Mucosa of descending colon (tissue), 3 donors: ENCODE results near the gene SETD4. TPM values are rescaled to one million over a fixed set of nuclear protein-coding genes. Genes with fewer than 3 reads are reported as not detected.

Experiments
- ATAC-seq: fragments of 200-7000 bp; cut with Tn5 transposase; one replicate; pipeline ENCODE4 v1.9.1; 2020; ENCODE audit warnings: mild to moderate bottlenecking, moderate library complexity
- DNase-seq, 3 donors: peaks; one replicate each; pipeline ENCODE4 v3.0.0-alpha.2; 2020
- H3K36me3 ChIP-seq: fragments of 200-600 bp; one replicate; pipeline ENCODE4 v1.8.0; 2021; ENCODE audit warnings: low read depth, mild to moderate bottlenecking
- H3K4me1 ChIP-seq: fragments of 200-600 bp; one replicate; pipeline ENCODE4 v1.8.0; 2021; ENCODE audit warnings: low read depth, mild to moderate bottlenecking
- H3K4me3 ChIP-seq: fragments of 200-600 bp; one replicate; pipeline ENCODE4 v1.8.0; 2021; ENCODE audit warnings: mild to moderate bottlenecking
- H3K9me3 ChIP-seq: fragments of 200-600 bp; one replicate; pipeline ENCODE4 v1.8.0; 2021; ENCODE audit warnings: mild to moderate bottlenecking
- intact Hi-C, 2 donors: fragments of 100-400 bp; cut with DNase I in 1 of 2; cut with micrococcal nuclease in 1 of 2; formaldehyde crosslinking; loops; one replicate each; pipeline versions ENCODE4 v1.11.0 to v1.11.1; 2022; cut with DNase I, micrococcal nuclease
- total RNA-seq, 3 donors: library from RNA; stranded (reverse); fragmentation: NEBNext Ultra II Directional in 2 of 3; extraction: Animal tissue kit (Norgen Biotek cat#: 25700) in 2 of 3; gene quantifications; one replicate each; pipeline versions ENCODE4 v1.2.1 to v1.2.4, GENCODE V29; 2021 to 2023
- TF ChIP-seq, protein P1 (sequence below): fragments of 200-600 bp; IDR thresholded peaks from one replicate; pipeline ENCODE4 v1.8.0; 2022; ENCODE audit warnings: antibody characterized with exemption, mild to moderate bottlenecking
- donor health status: DM: no; HTN: no; CAD: no; lungs with moderate emphysema.
- donor health status: DM: no; HTN: no; CAD: no.
- donor health status: DM: no; HTN: yes; CAD: no.

The SETD4 gene
- total RNA-seq, 3 donors from 2014 or later: 18.9 to 25.7 (median 21.7) TPM

DNA sequence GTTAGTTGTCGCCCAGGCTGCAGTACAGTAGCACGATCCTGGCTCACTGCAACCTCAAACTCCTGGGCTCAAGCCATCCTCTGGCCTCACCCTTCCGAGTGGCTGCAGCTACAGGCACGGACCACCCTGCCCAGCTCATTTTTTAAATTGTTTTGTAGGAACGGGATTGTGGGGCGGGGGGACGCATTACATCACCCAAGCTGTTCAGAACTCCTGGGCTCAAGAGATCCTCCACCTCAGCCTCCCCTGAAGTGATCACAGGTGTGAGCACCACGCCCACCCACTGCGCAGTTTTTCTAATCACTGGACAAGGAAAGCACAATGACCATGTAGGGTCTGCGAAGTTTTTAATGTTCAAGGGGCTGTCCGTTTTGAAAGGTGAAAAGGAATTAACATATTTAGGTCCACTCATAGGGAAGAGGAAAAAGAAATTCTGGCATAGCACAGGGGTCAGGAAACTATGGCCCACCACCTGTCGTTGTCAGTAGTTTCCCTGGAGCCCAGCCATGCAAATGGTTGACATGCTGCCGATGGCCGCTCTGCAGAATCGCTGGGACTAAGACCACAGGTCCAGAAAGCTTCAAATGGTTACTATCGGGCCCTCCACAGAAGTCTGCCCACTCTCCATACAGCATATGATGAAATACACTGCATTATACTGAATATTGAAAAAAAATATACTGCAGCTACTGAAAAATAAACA is 26.0 kb downstream of the SETD4 start:
- DNase-seq: no peak

DNA sequence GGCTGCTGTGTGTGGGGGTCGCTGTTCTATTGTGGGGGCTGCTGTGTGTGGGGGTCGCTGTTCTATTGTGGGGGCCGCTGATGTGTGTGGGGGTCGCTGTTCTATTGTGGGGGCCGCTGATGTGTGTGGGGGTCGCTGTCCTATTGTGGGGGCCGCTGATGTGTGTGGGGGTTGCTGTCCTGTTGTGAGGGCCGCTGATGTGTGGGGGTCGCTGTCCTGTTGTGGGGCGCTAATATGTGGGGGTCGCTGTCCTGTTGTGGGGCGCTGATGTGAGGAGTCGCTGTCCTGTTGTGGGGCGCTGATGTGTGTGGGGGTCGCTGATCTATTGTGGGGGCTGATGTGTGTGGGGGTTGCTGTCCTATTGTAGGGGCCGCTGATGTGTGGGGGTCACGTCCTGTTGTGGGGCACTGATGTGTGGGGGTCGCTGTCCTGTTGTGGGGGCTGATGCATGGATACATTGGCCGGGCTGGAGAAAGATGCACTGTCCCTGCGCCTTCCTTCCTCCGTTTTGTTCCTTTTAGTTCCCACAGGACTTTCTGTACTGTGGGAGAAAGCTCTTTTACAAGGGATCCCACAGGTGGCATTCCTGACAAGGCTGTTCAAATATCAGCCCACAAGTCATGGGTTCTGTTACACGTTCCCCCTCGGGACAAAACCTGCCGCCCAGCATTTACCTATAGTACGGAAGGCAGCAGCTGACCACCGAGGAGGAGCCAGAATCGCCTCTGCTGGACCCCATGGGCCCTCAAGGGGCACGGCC is 27.5 kb downstream of the SETD4 start:
- H3K4me3 ChIP-seq: no peak overlapping the region
- H3K36me3 ChIP-seq: peaks cover 5% of the 10 kb centered on the region
- H3K4me1 ChIP-seq: peaks cover 4% of the 10 kb centered on the region
- intact Hi-C loops: no loop called here
- TF ChIP-seq, protein P1, sequence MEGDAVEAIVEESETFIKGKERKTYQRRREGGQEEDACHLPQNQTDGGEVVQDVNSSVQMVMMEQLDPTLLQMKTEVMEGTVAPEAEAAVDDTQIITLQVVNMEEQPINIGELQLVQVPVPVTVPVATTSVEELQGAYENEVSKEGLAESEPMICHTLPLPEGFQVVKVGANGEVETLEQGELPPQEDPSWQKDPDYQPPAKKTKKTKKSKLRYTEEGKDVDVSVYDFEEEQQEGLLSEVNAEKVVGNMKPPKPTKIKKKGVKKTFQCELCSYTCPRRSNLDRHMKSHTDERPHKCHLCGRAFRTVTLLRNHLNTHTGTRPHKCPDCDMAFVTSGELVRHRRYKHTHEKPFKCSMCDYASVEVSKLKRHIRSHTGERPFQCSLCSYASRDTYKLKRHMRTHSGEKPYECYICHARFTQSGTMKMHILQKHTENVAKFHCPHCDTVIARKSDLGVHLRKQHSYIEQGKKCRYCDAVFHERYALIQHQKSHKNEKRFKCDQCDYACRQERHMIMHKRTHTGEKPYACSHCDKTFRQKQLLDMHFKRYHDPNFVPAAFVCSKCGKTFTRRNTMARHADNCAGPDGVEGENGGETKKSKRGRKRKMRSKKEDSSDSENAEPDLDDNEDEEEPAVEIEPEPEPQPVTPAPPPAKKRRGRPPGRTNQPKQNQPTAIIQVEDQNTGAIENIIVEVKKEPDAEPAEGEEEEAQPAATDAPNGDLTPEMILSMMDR: no peak
- no peak for DNase-seq
- no peak for ATAC-seq
- no peaks in the 10 kb centered on the region for H3K9me3 ChIP-seq

More for the DNA sequence above, 26.0 kb downstream of the SETD4 start:
- Histone ChIP-seq H3K36me3 (peaks cover 7% of the 10 kb centered on the region), H3K9me3 (no peaks in the 10 kb centered on the region), H3K4me1 (no peaks in the 10 kb centered on the region), H3K4me3 (no peak overlapping the region)
- no peak for ATAC-seq
- intact Hi-C loops: no loop called here
- TF ChIP-seq, protein P1: no peak

DNA sequence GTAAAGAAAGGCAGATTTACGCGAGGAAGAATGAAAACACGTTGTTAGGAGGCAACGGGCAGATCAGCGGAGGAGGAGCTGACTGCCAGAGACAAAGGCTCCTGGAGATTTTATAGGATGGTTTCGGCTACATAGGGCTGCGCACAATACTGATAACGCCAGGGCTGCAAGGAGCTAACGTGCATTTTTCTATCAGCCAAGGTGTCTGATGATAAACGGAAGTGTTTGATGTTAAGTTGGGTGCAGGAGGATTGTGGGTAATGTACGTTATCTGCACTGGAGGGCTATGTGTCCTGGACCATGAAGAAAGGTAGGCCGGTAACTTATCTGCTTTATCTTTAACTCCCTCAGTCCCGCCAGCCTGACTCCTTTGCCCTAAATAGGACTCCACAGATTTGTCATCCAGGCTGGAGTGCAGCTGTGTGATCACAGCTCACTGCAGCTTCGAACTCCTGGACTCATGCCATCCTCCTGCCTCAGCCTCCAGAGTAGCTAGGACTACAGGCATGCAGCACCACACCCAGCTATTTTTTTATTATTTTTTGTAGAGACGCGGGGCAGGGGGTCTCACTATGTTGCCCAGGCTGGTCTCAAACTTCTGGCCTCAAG is 29.6 kb downstream of the SETD4 start:
- peaks cover 4% of the 10 kb centered on the region for H3K4me1 ChIP-seq
- DNase-seq: no peak
- H3K4me3 ChIP-seq: no peak overlapping the region
- intact Hi-C loops: no loop called here
- no peak for ATAC-seq
- TF ChIP-seq, protein P1: no peak
- no peaks in the 10 kb centered on the region for H3K9me3 ChIP-seq
- peaks cover 4% of the 10 kb centered on the region for H3K36me3 ChIP-seq

DNA sequence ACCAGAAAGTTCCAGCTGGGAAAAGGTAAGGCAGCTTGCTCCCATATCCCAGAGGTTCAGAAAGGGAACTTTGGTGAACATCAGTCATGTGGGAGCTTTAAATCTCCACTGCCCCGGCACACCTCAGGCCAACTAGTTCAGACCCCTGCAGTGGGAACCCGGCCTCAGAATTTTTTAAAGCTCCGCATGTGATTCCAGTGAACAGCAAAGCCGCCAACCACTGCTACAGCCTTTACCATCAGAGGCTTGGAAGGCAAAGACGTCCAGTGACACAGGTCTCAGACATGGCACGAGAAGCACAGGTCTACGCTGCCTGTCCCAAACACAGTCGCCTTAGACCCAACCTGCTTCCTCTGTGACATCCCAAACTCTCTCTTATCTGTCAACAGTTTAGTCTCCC is 31.0 kb downstream of the SETD4 start:
- intact Hi-C loops: no loop called here
- no peaks in the 10 kb centered on the region for H3K9me3 ChIP-seq
- TF ChIP-seq, protein P1: no peak
- H3K4me3 ChIP-seq: no peak overlapping the region
- peaks cover 4% of the 10 kb centered on the region for H3K4me1 ChIP-seq
- DNase-seq (no peak), ATAC-seq (no peak)
- no peaks in the 10 kb centered on the region for H3K36me3 ChIP-seq

DNA sequence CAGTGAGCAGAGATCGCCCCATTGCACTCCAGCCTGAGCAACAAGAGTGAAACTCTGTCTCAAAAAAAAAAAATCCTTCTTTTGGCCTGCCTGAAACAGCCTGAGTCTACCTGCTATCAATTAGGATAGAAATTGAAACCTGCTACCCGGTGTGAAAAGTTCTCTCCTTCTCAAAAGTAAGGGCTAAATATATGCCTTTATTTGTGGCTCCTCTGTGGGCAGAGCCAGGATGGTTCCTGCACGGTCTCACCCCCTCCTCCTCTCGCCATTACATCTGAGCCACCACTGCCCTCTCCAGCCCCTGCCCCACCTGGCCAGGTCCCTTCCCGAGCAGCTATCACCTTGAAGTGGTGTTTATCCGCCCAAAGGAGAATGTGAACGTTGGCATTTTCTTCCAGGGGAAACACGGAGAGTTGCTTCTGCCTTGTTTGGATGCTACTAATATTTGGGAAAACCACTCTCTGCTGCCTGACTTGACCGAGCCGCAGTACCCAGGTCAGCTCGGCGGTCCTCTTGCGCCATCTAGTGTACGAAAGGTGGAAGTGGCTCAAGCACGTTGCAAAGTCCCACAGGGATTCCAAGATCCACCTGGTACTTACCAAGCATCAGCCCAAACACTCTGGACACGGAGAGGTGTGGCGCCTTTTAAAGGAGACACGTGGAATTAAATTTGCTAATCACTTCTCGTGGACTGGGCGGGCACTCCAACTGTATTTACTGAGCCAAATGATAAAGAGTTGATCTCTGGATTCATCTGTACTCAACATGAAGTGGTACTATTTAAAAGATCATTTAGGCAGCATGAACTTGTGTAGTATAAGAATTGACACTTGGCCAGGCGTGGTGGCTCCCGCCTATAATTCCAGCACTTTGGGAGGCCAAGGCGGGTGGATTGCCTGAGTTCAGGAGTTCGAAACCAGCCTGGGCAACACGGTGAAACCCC is 31.9 kb downstream of the SETD4 start:
- H3K36me3 ChIP-seq: no peaks in the 10 kb centered on the region
- peak; percentile 63 to 75 (median 75) for DNase-seq
- intact Hi-C loops: no loop called here
- TF ChIP-seq, protein P1: peak; percentile 93
- H3K4me1 ChIP-seq: peaks cover 4% of the 10 kb centered on the region
- ATAC-seq: peak; percentile 96
- no peaks in the 10 kb centered on the region for H3K9me3 ChIP-seq
- H3K4me3 ChIP-seq: no peak overlapping the region
